NCI-H526 treated with DMSO at 0.1 percent for 48 hours (cell line): Measurements from ENCODE around the gene NDUFS2.

Experiments
- DNase-seq: peaks from one replicate; lab custom pipeline; 2025; lab: John Stamatoyannopoulos, UW

Gene NDUFS2

GRCh38 chr1:161201836-161202712 lies at the start of gene NDUFS2:
NDUFS2 (plus strand) TSS chr1:161202367; CDS start chr1:161202386, 19 bp downstream.
- peak; percentile 100 for DNase-seq

- DNase-seq, result no peak
Observed at GRCh38 chr1:161153176-161153575, 49.0 kb upstream of the NDUFS2 start.

GRCh38 chr1:161153682-161154337 lies 48.4 kb upstream of the NDUFS2 start, which contains the start of gene UFC1:
UFC1 (plus strand) TSS chr1:161153978; CDS start chr1:161153998, 20 bp downstream.
- DNase-seq, result peak; percentile 99

DNA sequence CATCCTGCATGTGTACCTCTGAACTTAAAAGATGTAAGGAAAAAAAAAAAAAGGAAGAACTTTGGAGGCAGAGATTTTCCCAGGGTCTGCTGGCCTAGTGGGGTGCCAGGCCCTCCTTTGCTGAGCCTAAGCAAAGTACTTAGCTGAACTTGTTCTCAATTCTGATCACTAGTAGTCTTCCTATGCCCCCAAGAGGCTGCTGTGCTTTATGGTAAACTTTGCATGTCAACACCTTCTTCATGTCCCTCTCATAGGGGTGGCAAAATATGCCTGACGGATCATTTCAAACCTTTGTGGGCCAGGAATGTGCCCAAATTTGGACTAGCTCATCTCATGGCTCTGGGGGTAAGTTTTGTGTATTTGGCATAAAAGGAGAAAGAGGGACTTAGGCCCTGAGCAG lies 44.3 kb upstream of the NDUFS2 start:
- DNase-seq, result no peak

DNA sequence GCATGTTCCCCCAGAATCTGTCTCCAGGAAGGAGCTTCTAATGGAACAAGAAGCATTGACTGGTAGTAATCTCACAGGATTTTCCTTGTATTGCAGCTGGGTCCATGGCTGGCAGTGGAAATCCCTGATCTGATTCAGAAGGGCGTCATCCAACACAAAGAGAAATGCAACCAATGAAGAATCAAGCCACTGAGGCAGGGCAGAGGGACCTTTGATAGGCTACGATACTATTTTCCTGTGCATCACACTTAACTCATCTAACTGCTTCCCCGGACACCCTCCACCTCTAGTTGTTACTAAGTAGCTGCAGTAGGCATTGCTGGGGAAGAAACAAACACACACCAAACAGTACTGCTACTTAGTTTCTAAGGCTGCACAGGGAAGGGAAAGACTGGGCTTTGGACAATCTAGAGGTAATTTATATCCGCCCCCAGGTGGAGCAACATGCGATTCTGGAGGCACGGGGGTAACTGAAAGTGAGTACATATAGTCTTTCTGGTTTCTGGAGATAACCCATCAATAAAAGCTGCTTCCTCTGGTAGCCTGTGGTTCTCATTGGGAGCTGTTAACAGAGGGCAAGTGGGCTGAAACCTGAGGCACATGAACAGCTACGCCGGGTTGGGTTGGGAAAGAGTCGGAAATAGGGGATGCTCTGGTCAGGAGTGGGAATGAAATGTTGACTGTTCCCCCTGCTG lies 43.7 kb upstream of the NDUFS2 start:
- DNase-seq, result no peak

DNA sequence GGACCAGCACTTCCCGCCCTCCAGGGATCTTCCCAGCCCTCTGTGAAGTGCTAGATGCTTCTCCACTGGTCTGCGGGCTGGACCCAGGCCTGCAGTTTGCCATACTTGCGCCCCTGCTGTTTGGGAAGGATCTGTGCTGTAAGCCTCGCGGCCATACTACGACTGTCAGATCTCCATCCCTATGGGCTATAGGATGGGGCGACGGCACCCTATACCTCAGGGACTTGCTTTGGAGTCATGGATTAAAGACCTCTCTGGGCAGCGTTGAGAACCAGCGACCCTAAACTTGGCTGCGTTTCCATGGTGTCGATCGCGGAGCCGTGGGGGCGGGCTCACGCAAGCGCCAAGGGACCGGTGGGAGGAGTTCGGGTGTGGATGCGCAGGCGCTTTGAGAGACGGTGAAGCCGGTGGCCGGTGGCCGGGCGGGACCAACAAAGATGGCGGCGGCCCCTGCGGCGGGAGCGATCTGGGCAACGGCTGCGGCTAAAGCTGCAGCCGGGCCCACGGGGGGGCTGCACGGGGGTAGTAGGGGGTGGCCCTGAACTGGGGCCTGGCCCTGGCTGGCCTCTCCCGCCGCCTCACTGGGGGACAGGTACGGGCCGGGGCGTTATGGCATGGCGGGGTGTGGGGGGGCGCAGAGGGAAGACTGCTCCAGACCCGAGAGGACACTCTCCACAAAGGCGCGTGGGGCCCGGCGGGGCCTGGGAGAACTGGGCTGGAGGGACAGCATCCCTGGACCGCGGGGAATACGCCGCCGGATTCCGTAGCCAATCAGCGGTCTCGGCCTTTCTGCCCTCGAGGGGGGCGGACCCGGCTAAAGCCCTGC lies 42.9 kb upstream of the NDUFS2 start, which contains the start of gene USP21:
USP21 (plus strand) TSS at position 414 of the 826 bp plus-strand sequence. CDS start 1,141 bp downstream, outside the sequence.
- DNase-seq, result peak; percentile 94

GRCh38 chr1:161159913-161160243 lies 42.3 kb upstream of the NDUFS2 start:
- no peak for DNase-seq

GRCh38 chr1:161160671-161161145 lies 41.5 kb upstream of the NDUFS2 start:
- DNase-seq, result no peak

DNA sequence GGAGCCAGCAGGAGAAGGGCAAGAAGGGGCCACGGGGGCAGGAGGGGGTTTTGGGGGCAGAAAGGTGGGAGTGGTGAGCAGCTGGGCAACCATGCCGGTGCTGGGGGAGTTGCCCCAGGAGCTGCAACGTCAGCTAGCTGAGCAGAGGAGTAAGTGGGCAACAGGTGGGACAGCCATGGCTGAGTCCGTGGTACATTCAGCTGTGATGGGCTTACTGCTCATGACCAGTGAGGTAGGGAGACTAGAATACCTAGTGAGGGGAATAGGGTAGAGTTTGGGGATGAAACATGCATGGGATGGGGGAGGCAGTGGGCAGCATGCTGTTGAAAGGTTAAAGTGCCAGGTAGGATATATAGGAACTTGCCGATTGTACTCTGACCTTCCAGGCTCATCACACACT lies 40.5 kb upstream of the NDUFS2 start:
- no peak for DNase-seq

DNA sequence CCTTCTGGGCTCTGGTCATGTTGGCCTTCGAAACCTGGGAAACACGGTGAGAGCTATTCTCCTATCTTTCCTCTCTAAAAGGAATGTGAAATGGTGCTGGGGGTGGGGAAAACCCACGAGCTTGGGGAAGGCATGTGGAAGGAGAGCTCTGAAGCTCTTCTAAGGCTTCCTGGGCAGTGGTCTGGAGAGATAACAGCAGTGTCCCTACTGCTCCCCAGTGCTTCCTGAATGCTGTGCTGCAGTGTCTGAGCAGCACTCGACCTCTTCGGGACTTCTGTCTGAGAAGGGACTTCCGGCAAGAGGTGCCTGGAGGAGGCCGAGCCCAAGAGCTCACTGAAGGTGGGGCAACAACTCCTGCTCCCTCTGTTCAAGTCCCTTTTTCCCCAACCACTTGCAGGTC lies 40.1 kb upstream of the NDUFS2 start:
- no peak for DNase-seq

GRCh38 chr1:161162806-161163205 lies 39.4 kb upstream of the NDUFS2 start:
- DNase-seq, result no peak

- DNase-seq, result no peak
Observed at GRCh38 chr1:161163793-161164192, 38.4 kb upstream of the NDUFS2 start.

DNA sequence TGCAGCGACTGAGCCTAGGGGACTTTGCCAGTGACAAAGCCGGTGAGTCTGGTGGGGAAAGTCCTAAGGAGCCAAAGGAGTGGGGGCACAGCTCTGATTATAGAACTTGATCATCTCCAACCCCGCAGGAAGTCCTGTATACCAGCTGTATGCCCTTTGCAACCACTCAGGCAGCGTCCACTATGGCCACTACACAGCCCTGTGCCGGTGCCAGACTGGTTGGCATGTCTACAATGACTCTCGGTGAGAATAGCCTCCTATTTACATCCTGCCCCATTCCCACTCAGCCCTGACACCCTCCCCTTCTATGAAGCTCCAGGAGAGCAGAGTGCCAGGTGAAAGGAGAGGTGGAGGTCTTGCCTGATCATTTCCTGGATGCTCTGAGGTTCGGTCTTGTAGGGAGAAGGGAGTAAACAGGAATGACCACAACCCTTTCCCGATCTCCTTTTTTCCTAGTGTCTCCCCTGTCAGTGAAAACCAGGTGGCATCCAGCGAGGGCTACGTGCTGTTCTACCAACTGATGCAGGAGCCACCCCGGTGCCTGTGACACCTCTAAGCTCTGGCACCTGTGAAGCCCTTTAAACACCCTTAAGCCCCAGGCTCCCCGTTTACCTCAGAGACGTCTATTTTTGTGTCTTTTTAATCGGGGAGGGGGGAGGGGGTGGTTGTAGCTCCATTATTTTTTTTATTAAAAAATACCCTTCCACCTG lies 37.1 kb upstream of the NDUFS2 start:
- no peak for DNase-seq

- peak; percentile 100 for DNase-seq
Observed at GRCh38 chr1:161165742-161166668, 36.2 kb upstream of the NDUFS2 start, which contains the start of gene PPOX. PPOX (plus strand) TSS chr1:161166426; CDS start chr1:161166848, 422 bp downstream.

GRCh38 chr1:161166669-161167548 lies 35.3 kb upstream of the NDUFS2 start:
- no peak for DNase-seq

- DNase-seq, result no peak
Observed at GRCh38 chr1:161168906-161169305, 33.3 kb upstream of the NDUFS2 start.

DNA sequence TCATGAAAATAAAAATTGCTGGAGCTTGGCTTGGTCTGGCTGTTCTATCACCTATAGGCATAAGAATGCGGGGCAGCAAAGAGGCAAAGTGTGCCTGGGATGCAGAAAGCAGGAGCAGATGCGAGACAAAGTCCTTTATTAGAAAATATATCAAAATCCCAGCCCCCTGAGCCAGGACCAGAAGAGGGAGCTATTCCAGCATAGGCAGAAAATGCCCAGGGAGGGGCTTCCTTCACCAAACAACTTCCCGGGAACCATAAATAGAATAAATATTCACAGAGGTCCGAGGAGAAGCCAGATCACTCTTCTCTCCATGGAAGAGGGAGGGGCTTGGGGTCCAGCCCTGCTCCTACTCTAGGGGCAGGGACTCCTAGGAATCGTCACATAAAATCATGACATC lies 31.0 kb upstream of the NDUFS2 start:
- no peak for DNase-seq

DNA sequence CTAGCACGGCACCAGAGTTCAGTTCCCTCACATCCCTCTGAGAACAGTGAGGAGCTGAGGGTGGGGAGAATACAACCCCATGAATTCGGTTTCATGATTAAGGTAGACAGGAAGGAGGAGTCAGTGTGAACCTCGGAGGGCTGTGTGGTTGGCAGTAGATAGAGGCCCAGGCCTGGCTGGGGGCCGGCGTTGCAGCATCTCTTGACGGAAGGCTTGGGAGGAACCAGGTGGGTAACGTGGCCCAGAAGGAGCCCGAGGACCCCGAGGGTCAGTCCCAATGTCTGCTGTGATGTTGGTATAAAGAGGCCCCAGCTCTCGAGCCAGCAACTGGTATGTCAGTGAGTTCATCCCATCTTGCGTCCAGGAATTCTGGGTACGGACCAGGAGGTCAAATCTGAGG lies 30.5 kb upstream of the NDUFS2 start:
- DNase-seq, result no peak

DNA sequence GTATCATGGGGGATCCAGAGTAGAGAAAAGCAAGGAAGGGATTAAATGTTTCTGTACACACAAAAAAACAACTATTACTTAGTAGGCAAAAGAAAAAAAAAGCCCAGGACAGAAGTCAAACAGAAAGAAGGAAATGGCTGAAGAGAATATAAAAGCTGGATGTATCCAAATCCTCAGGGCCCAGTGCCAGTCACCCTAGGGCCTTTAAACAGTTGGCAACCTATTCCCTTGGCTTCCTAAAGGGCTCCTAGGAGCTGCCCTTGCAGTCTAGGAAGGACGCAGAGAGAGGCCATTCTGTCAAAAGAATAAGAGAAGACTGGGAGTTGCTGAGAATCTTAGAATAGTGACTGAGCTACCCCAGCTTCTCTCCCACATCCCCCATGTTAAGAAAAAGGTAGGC lies 29.8 kb upstream of the NDUFS2 start:
- DNase-seq, result no peak
